BJ (cell line): ENCODE measurements around the gene HNRNPK. TPM values are rescaled to one million over a fixed set of nuclear protein-coding genes. Genes with fewer than 3 reads are reported as not detected.

Experiments
- CTCF ChIA-PET: fragments of 350-600 bp; formaldehyde crosslinking; extraction: SDS; loops from one replicate; lab custom pipeline; 2021; ENCODE audit warnings: antibody characterized with exemption, inconsistent platforms; lab: Yijun Ruan, JAX
- POLR2A ChIA-PET: fragments of 300-600 bp; sonication (Branson Sonifier 250); formaldehyde crosslinking; extraction: SDS; loops from one replicate; lab custom pipeline; 2021; ENCODE audit warnings: antibody characterized with exemption; lab: Charles Lee
- DNase-seq: peaks from one replicate; pipeline ENCODE4 v3.0.0-alpha.2; 2011; ENCODE audit warnings: low read depth
- H3K27me3 ChIP-seq: 2 replicates; pipeline ENCODE4 v1.6.0; 2011; ENCODE audit warnings: low read length; ENCODE audit not compliant: control insufficient read depth, insufficient read depth
- H3K36me3 ChIP-seq: 2 replicates; pipeline ENCODE4 v1.5.1; 2011; ENCODE audit warnings: low read length; ENCODE audit not compliant: control insufficient read depth, insufficient read depth
- H3K4me3 ChIP-seq: 2 replicates; pipeline ENCODE4 v1.5.1; 2011; ENCODE audit warnings: low read depth, mild to moderate bottlenecking, control low read depth, low read length
- CTCF ChIP-seq: IDR thresholded peaks from 2 replicates; pipeline ENCODE4 v1.5.1; 2011; ENCODE audit warnings: low read depth, mild to moderate bottlenecking, control low read depth, inconsistent platforms, low read length, moderate library complexity; ENCODE audit not compliant: insufficient read depth
- polyA plus RNA-seq: library from polyadenylated mRNA; depleted of rRNA; stranded (reverse); fragments of >200 nt; gene quantifications from 2 replicates; pipeline ENCODE4 v1.2.3, GENCODE V29; 2011

HNRNPK gene
- polyA plus RNA-seq, 1 experiment = 343 TPM

- no peaks in the 10 kb centered on the region for H3K27me3 ChIP-seq
- POLR2A ChIA-PET = no interaction called here
- DNase-seq = no peak
- no peaks in the 10 kb centered on the region for H3K36me3 ChIP-seq
- no peak overlapping the region for H3K4me3 ChIP-seq
- CTCF ChIA-PET = interaction anchor here (1.1 kb wide), 1 partner anchor 259 kb away, joined by 4 read pairs; no protein-coding TSS in a partner anchor
- no peak for TF ChIP-seq CTCF
Observed at GRCh38 chr9:84002344-84002743, 22.3 kb upstream of the HNRNPK start.

- DNase-seq = no peak
- H3K27me3 ChIP-seq = no peaks in the 10 kb centered on the region
- ChIA-PET CTCF (no interaction called here), POLR2A (no interaction called here)
- TF ChIP-seq CTCF = no peak
- H3K36me3 ChIP-seq = no peaks in the 10 kb centered on the region
- H3K4me3 ChIP-seq = no peak overlapping the region
Observed at GRCh38 chr9:84001621-84002020, 21.6 kb upstream of the HNRNPK start.

GRCh38 chr9:84000186-84000585 lies 20.2 kb upstream of the HNRNPK start:
- Histone ChIP-seq H3K27me3 (no peaks in the 10 kb centered on the region), H3K4me3 (no peak overlapping the region), H3K36me3 (no peaks in the 10 kb centered on the region)
- CTCF ChIA-PET = interaction anchor here (1.1 kb wide), 1 partner anchor 261 kb away, joined by 3 read pairs; no protein-coding TSS in a partner anchor
- DNase-seq = no peak
- POLR2A ChIA-PET = no interaction called here
- TF ChIP-seq CTCF = no peak

- no peak overlapping the region for H3K4me3 ChIP-seq
- ChIA-PET CTCF (no interaction called here), POLR2A (no interaction called here)
- DNase-seq = no peak
- no peaks in the 10 kb centered on the region for H3K27me3 ChIP-seq
- H3K36me3 ChIP-seq = no peaks in the 10 kb centered on the region
- TF ChIP-seq CTCF = no peak
Observed at GRCh38 chr9:83999141-83999918, 19.3 kb upstream of the HNRNPK start.

- TF ChIP-seq CTCF = no peak
- POLR2A ChIA-PET = no interaction called here
- CTCF ChIA-PET = no interaction called here
- Histone ChIP-seq H3K36me3 (no peaks in the 10 kb centered on the region), H3K27me3 (no peaks in the 10 kb centered on the region), H3K4me3 (no peak overlapping the region)
- no peak for DNase-seq
Observed at GRCh38 chr9:83996126-83996525, 16.1 kb upstream of the HNRNPK start.
